Measurements from ENCODE around the gene RBFOX2. TPM values are rescaled to one million over a fixed set of nuclear protein-coding genes. Genes with fewer than 3 reads are reported as not detected.
"Not testable (repeated sequence)": the region's sequence is repeated elsewhere in the genome, so short reads cannot be mapped to it uniquely, and the experiment has no call there.

The RBFOX2 gene
- total and polyA plus RNA-seq, 2 donors from 2014 or later = 17.2 to 68.6 TPM

GRCh38 chr22:35797411-35797810 is 231.2 kb downstream of the RBFOX2 start:
- no peaks in the 10 kb centered on the region for H3K27me3 ChIP-seq (ENCODE audit: control insufficient read depth, insufficient read depth, low read length)
- FAIRE-seq (no peak), DNase-seq (no peak)
- H3K4me1 ChIP-seq (ENCODE audit: control insufficient read depth in 2 of 3, insufficient read depth in 2 of 3, low read depth in 1 of 3, low read length in 3 of 3) = no peaks in the 10 kb centered on the region
- no peak overlapping the region for H3K9ac ChIP-seq (ENCODE audit: low read length in 3 of 3)
- intact Hi-C loops (cut with DNase I) = no loop called here
- H3K27ac ChIP-seq (ENCODE audit: low read depth in 2 of 2, low read length in 2 of 2) = no peak overlapping the region
- H3K36me3 ChIP-seq (ENCODE audit: control insufficient read depth in 2 of 3, insufficient read depth in 3 of 3, low read length in 3 of 3) = no peaks in the 10 kb centered on the region
- no peaks in the 10 kb centered on the region for H3K9me3 ChIP-seq (ENCODE audit: control insufficient read depth in 2 of 3, insufficient read depth in 1 of 3, low read length in 3 of 3)
- no peak for TF ChIP-seq CTCF (IDR thresholded peaks at IDR 0.05; ENCODE audit: borderline replicate concordance, extremely low read depth, insufficient read depth)
- H3K4me3 ChIP-seq (ENCODE audit: low read length in 3 of 3) = no peak overlapping the region

GRCh38 chr22:35795476-35795875 is 233.1 kb downstream of the RBFOX2 start:
- intact Hi-C loops (cut with DNase I) = no loop called here

DNA sequence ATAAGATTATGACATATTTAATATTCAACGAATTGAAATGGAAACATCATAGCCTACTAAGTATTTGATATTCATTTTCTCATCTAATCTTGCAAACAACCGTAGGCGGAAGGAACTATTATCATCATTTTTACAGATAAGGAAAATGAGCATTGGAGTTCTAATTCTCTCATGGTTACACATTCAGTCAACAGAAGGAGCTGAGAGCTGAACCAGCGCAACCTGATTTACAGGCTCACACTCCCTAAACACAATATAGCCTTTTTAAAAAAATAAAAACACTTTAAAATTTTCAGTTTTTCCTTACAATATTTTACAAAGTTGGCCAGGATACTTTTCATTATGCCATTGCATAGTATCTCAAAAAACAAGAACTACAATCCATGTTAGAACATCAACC is 236.1 kb downstream of the RBFOX2 start:
- no peak for FAIRE-seq

More at GRCh38 chr22:35795476-35795875, 233.1 kb downstream of the RBFOX2 start:
- H3K27me3 ChIP-seq (ENCODE audit: control insufficient read depth, insufficient read depth, low read length) = no peaks in the 10 kb centered on the region
- no peaks in the 10 kb centered on the region for H3K36me3 ChIP-seq (ENCODE audit: control insufficient read depth in 2 of 3, insufficient read depth in 3 of 3, low read length in 3 of 3)
- no peak for DNase-seq
- H3K4me1 ChIP-seq (ENCODE audit: control insufficient read depth in 2 of 3, insufficient read depth in 2 of 3, low read depth in 1 of 3, low read length in 3 of 3) = no peaks in the 10 kb centered on the region
- H3K9ac ChIP-seq (ENCODE audit: low read length in 3 of 3) = no peak overlapping the region
- no peak for TF ChIP-seq CTCF (IDR thresholded peaks at IDR 0.05; ENCODE audit: borderline replicate concordance, extremely low read depth, insufficient read depth)
- no peaks in the 10 kb centered on the region for H3K9me3 ChIP-seq (ENCODE audit: control insufficient read depth in 2 of 3, insufficient read depth in 1 of 3, low read length in 3 of 3)
- no peak overlapping the region for H3K27ac ChIP-seq (ENCODE audit: low read depth in 2 of 2, low read length in 2 of 2)
- FAIRE-seq = no peak
- no peak overlapping the region for H3K4me3 ChIP-seq (ENCODE audit: low read length in 3 of 3)

DNA sequence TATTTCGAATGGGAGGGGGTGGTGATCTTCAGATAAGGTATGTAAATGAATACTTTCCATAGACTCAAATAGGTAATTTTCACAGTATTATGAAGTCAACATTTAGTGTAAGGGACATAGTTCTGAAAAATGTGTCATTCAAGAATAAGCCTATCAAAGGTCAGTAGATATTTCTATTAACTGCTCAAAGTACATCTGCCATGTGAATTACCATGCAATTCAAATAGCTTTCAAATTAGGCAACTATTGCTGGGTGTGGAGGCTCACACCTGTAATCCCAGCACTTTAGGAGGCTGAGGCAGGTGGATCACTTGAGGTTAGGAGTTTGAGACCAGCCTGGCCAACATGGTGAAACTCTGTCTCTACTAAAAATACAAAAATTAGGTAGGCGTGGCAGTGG is 236.8 kb downstream of the RBFOX2 start:
- DNase-seq; H3K4me3 ChIP-seq (ENCODE audit: low read length in 3 of 3); intact Hi-C loops (cut with DNase I); H3K36me3 ChIP-seq (ENCODE audit: control insufficient read depth in 2 of 3, insufficient read depth in 3 of 3, low read length in 3 of 3); H3K27ac ChIP-seq (ENCODE audit: low read depth in 2 of 2, low read length in 2 of 2); H3K27me3 ChIP-seq (ENCODE audit: control insufficient read depth, insufficient read depth, low read length); H3K9ac ChIP-seq (ENCODE audit: low read length in 3 of 3); H3K4me1 ChIP-seq (ENCODE audit: control insufficient read depth in 2 of 3, insufficient read depth in 2 of 3, low read depth in 1 of 3, low read length in 3 of 3); FAIRE-seq; H3K9me3 ChIP-seq (ENCODE audit: control insufficient read depth in 2 of 3, insufficient read depth in 1 of 3, low read length in 3 of 3): not testable (repeated sequence)

More for the DNA sequence above, 236.1 kb downstream of the RBFOX2 start:
- no peak for TF ChIP-seq CTCF (IDR thresholded peaks at IDR 0.05; ENCODE audit: borderline replicate concordance, extremely low read depth, insufficient read depth)
- Histone ChIP-seq H3K27me3 (ENCODE audit: control insufficient read depth, insufficient read depth, low read length) (no peaks in the 10 kb centered on the region), H3K9me3 (ENCODE audit: control insufficient read depth in 2 of 3, insufficient read depth in 1 of 3, low read length in 3 of 3) (no peaks in the 10 kb centered on the region), H3K27ac (ENCODE audit: low read depth in 2 of 2, low read length in 2 of 2) (no peak overlapping the region), H3K9ac (ENCODE audit: low read length in 3 of 3) (no peak overlapping the region), H3K4me1 (ENCODE audit: control insufficient read depth in 2 of 3, insufficient read depth in 2 of 3, low read depth in 1 of 3, low read length in 3 of 3) (no peaks in the 10 kb centered on the region), H3K36me3 (ENCODE audit: control insufficient read depth in 2 of 3, insufficient read depth in 3 of 3, low read length in 3 of 3) (no peaks in the 10 kb centered on the region), H3K4me3 (ENCODE audit: low read length in 3 of 3) (no peak overlapping the region)
- intact Hi-C loops (cut with DNase I) = no loop called here
- DNase-seq = no peak
